Measurements from ENCODE around the gene SLITRK2. TPM values are rescaled to one million over a fixed set of nuclear protein-coding genes. Genes with fewer than 3 reads are reported as not detected.
A peak's percentile ranks its signal among the peaks of the same experiment; 100 is the strongest.

Gene SLITRK2
- total RNA-seq, 1 donor from 2014 or later: 16.0 TPM

DNA sequence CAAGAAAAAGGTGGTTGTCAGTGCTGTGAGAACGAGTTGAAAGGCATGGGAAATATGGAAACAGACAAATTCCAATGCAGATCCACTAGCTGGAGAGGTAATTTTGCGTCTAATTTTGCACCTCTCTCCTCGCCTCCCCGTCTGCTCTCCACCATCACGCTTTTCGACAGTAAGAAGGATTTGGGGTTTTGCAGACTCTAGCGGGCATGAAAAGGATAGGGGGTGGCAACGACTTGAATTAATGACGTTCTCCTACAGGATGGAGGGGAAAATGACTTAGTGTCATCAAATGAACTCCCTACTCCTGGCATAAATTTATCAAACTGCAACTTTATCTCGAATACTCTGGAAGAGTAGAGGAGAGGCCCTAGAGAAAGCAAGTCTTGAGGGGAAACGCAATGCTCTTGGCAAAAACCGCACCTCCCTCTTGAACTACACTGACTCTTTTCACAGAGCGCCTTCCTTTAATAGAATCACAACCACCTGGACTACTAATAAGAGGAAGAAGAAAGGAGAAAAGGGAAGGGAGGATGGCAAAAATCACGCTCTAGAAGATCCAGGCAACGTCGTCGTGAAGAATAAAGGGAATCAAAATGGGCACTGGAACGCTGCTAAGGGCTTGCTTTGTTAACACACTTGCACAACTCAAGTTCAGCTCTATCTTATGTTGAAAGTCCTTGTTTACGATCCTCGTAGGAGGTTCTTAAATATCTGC is 871 bp upstream of the SLITRK2 start:
- Mint-ChIP-seq H3K27ac (peak overlapping the region; percentile 75), H3K9me3 (ENCODE audit: low read depth) (peaks cover 3% of the 10 kb centered on the region)

DNA sequence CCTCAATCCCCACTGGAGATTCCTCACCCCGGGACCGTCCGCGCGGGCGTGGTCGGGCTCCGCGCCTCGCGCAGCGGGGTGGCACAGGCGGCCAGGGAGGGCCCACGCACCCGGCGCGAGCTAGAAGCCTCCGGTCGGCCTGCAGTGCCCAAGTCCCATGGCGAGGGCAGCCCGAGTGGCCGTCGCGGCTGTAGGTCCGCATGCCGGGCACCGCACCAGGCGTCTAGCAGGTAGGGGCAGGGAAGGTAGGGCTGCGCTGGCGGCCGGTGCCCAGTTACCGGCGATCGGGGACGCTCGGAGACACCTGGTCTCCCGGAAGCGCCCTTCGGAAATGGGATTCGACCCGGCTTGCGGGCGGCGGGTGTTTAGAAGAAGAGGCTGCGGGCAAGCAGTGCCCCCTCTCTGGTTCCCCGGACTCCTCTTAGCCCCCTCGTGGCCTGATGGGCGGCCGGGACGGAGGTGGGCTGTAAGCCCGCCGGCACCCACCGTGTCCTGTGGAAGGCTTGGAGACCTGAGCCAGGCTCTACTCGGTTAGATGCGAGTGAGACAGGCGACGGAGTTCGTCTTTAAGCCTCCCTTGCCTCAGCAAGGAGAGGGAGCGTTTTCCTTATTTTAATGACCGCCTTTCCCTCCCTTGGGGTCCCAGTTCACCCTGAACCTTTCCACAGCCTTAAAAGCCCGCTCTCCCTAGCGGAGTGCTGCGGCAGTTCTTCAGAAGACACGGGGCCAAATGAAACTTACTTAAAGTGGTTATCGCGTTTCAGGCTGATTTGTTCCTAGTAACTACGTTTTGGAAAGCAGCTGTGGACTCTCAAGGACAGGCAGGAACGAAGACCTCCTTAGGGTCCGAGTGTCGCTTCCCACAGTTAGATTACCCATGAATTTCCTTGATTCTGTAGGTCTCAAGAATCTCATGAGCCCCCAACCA is 821 bp downstream of the SLITRK2 start:
- TF ChIP-seq, protein P1, sequence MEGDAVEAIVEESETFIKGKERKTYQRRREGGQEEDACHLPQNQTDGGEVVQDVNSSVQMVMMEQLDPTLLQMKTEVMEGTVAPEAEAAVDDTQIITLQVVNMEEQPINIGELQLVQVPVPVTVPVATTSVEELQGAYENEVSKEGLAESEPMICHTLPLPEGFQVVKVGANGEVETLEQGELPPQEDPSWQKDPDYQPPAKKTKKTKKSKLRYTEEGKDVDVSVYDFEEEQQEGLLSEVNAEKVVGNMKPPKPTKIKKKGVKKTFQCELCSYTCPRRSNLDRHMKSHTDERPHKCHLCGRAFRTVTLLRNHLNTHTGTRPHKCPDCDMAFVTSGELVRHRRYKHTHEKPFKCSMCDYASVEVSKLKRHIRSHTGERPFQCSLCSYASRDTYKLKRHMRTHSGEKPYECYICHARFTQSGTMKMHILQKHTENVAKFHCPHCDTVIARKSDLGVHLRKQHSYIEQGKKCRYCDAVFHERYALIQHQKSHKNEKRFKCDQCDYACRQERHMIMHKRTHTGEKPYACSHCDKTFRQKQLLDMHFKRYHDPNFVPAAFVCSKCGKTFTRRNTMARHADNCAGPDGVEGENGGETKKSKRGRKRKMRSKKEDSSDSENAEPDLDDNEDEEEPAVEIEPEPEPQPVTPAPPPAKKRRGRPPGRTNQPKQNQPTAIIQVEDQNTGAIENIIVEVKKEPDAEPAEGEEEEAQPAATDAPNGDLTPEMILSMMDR (IDR thresholded peaks at IDR 0.05; ENCODE audit: unreplicated experiment): no peak
- H3K4me3 Mint-ChIP-seq (ENCODE audit: low read depth): peak overlapping the region; percentile 74
- peaks cover 8% of the 10 kb centered on the region for H3K36me3 Mint-ChIP-seq (ENCODE audit: insufficient read depth)
- H3K9me3 Mint-ChIP-seq (ENCODE audit: low read depth): peaks cover 3% of the 10 kb centered on the region
- H3K27me3 Mint-ChIP-seq: peaks cover 73% of the 10 kb centered on the region
- peak; percentile 12 for DNase-seq (ENCODE audit: low spot score, unreplicated experiment)
- H3K4me1 Mint-ChIP-seq (ENCODE audit: low read depth): peaks cover 4% of the 10 kb centered on the region
- no peak overlapping the region for H3K27ac Mint-ChIP-seq

More for the DNA sequence above, 871 bp upstream of the SLITRK2 start:
- Mint-ChIP-seq H3K4me3 (ENCODE audit: low read depth) (peak overlapping the region; percentile 74), H3K4me1 (ENCODE audit: low read depth) (peaks cover 4% of the 10 kb centered on the region), H3K36me3 (ENCODE audit: insufficient read depth) (no peaks in the 10 kb centered on the region), H3K27me3 (peaks cover 65% of the 10 kb centered on the region)
- TF ChIP-seq, protein P1 (IDR thresholded peaks at IDR 0.05; ENCODE audit: unreplicated experiment): no peak
- DNase-seq (ENCODE audit: low spot score, unreplicated experiment): no peak

DNA sequence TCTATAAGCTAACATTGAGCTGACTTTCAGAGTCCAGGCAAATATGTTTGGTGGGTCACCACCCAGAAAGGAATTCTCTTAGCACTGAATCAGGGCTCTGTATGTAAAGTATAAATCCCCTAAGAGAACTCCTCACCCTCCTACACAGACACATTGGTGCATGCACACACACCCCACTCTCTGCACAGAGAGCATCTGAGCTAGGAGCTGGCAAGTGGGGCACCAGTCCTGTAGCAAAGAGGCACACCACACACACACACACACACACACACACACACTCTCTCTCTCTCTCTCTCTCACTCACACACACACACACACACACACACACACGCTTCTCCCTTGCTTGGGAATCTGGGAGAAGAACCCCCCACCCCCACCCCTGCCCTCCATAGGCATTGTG is 3.2 kb downstream of the SLITRK2 start:
- TF ChIP-seq, protein P1 (IDR thresholded peaks at IDR 0.05; ENCODE audit: unreplicated experiment): no peak
- no peak for DNase-seq (ENCODE audit: low spot score, unreplicated experiment)
- Mint-ChIP-seq H3K27ac (no peak overlapping the region), H3K4me3 (ENCODE audit: low read depth) (no peak overlapping the region), H3K36me3 (ENCODE audit: insufficient read depth) (peaks cover 13% of the 10 kb centered on the region), H3K4me1 (ENCODE audit: low read depth) (peaks cover 4% of the 10 kb centered on the region), H3K27me3 (peaks cover 57% of the 10 kb centered on the region), H3K9me3 (ENCODE audit: low read depth) (peaks cover 4% of the 10 kb centered on the region)

DNA sequence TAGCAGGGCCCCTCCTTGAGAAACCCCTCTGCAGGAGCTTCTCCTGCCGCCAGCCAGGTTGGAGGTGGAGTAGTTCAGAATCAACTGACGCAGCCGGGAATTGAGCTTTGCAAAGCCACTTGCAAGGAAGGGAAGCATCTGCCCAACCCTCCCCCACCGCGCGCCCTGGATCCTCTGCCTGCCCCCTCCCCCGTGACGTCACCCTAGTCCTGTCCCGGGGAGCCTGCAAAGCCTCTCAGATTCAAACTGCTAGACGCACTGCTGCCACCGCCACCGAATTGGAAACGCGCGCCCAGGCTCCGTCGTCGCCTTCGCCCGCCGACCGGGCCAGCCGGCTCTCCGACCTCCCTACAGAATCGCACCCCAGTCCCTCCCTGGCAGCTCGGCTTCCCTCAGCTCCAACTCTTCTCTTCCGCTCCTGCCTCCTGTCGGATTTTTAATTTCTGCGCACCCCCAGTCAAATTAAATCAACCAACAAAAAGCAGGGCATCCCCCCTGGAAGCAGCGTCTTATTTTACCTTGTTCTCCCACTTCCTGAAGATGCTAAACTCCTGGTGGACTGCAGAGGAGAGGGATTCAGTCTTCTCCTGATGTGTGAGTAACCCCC is 3.8 kb downstream of the SLITRK2 start:
- DNase-seq (ENCODE audit: low spot score, unreplicated experiment): no peak
- Mint-ChIP-seq H3K9me3 (ENCODE audit: low read depth) (peaks cover 4% of the 10 kb centered on the region), H3K36me3 (ENCODE audit: insufficient read depth) (peaks cover 13% of the 10 kb centered on the region), H3K4me3 (ENCODE audit: low read depth) (peak overlapping the region; percentile 75), H3K27me3 (peaks cover 52% of the 10 kb centered on the region), H3K27ac (no peak overlapping the region), H3K4me1 (ENCODE audit: low read depth) (peaks cover 6% of the 10 kb centered on the region)
- TF ChIP-seq, protein P1 (IDR thresholded peaks at IDR 0.05; ENCODE audit: unreplicated experiment): no peak

Measured in progenitor cell of endocrine pancreas (in vitro differentiated cells).